ENCODE data around the gene NRG3.

NRG3 gene

GRCh38 chr10:82969405-82969804 lies 1094.4 kb downstream of the NRG3 start:
- TF ChIP-seq RARB (CRISPR knock-in tag; IDR thresholded peaks at IDR 0.05) (no peak), ESRRG (CRISPR knock-in tag; IDR thresholded peaks at IDR 0.05) (no peak), ZNF70 (CRISPR knock-in tag; IDR thresholded peaks at IDR 0.05) (0 out of 2 replicates have a peak, but pooled peaks have one; percentile 47)
- TF ChIP-seq, protein P1, sequence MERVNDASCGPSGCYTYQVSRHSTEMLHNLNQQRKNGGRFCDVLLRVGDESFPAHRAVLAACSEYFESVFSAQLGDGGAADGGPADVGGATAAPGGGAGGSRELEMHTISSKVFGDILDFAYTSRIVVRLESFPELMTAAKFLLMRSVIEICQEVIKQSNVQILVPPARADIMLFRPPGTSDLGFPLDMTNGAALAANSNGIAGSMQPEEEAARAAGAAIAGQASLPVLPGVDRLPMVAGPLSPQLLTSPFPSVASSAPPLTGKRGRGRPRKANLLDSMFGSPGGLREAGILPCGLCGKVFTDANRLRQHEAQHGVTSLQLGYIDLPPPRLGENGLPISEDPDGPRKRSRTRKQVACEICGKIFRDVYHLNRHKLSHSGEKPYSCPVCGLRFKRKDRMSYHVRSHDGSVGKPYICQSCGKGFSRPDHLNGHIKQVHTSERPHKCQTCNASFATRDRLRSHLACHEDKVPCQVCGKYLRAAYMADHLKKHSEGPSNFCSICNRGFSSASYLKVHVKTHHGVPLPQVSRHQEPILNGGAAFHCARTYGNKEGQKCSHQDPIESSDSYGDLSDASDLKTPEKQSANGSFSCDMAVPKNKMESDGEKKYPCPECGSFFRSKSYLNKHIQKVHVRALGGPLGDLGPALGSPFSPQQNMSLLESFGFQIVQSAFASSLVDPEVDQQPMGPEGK (CRISPR knock-in tag; IDR thresholded peaks at IDR 0.05; ENCODE audit: borderline replicate concordance), result no peak
- peak; percentile 53; the same call in 2 of the 3 replicates for ATAC-seq

GRCh38 chr10:82980321-82980720 lies 1105.3 kb downstream of the NRG3 start:
- no peak for TF ChIP-seq ZNF8 (CRISPR knock-in tag; IDR thresholded peaks at IDR 0.05)
- TF ChIP-seq, protein P1 (CRISPR knock-in tag; IDR thresholded peaks at IDR 0.05; ENCODE audit: borderline replicate concordance), result no peak
- no peak for TF ChIP-seq TCF4 (CRISPR knock-in tag; IDR thresholded peaks at IDR 0.05; ENCODE audit: borderline replicate concordance)
- TF ChIP-seq ARNTL (CRISPR knock-in tag; IDR thresholded peaks at IDR 0.05; ENCODE audit: borderline replicate concordance, low read depth), result no peak
- TF ChIP-seq ZNF565 (CRISPR knock-in tag; conservative IDR thresholded peaks at IDR 0.05; ENCODE audit: low read depth), result no peak
- TF ChIP-seq SNAI2 (CRISPR knock-in tag; IDR thresholded peaks at IDR 0.05), result no peak
- no peak for TF ChIP-seq TSHZ2 (CRISPR knock-in tag; IDR thresholded peaks at IDR 0.05)
- TF ChIP-seq OSR1 (CRISPR knock-in tag; IDR thresholded peaks at IDR 0.05), result no peak
- TF ChIP-seq ZFP30 (CRISPR knock-in tag; IDR thresholded peaks at IDR 0.05), result no peak
- TF ChIP-seq ZC3H10 (CRISPR knock-in tag; IDR thresholded peaks at IDR 0.05), result no peak
- no peak for TF ChIP-seq ZFP3 (CRISPR knock-in tag; IDR thresholded peaks at IDR 0.05)
- TF ChIP-seq RARB (CRISPR knock-in tag; IDR thresholded peaks at IDR 0.05), result no peak
- TF ChIP-seq ESRRG (CRISPR knock-in tag; IDR thresholded peaks at IDR 0.05), result no peak
- TF ChIP-seq BACH2 (CRISPR knock-in tag; IDR thresholded peaks at IDR 0.05; ENCODE audit: borderline replicate concordance), result no peak
- TF ChIP-seq TOX (CRISPR knock-in tag; IDR thresholded peaks at IDR 0.05; ENCODE audit: borderline replicate concordance), result no peak
- ATAC-seq, result peak; percentile 6; the same call in 1 of the 3 replicates

- ATAC-seq, result peak; percentile 54
- TF ChIP-seq ZC3H10 (CRISPR knock-in tag; IDR thresholded peaks at IDR 0.05) (no peak), RARB (CRISPR knock-in tag; IDR thresholded peaks at IDR 0.05) (no peak), ZNF70 (CRISPR knock-in tag; IDR thresholded peaks at IDR 0.05) (no peak), GLIS3 (CRISPR knock-in tag; IDR thresholded peaks at IDR 0.05) (no peak), ZFP3 (CRISPR knock-in tag; IDR thresholded peaks at IDR 0.05) (no peak), ARNTL (CRISPR knock-in tag; IDR thresholded peaks at IDR 0.05; ENCODE audit: borderline replicate concordance, low read depth) (no peak), CREB5 (CRISPR knock-in tag; IDR thresholded peaks at IDR 0.05; ENCODE audit: low read depth) (no peak), POU6F1 (CRISPR knock-in tag; IDR thresholded peaks at IDR 0.05; ENCODE audit: borderline replicate concordance, low read depth) (no peak), BACH2 (CRISPR knock-in tag; IDR thresholded peaks at IDR 0.05; ENCODE audit: borderline replicate concordance) (no peak), TCF4 (CRISPR knock-in tag; IDR thresholded peaks at IDR 0.05; ENCODE audit: borderline replicate concordance) (no peak)
- TF ChIP-seq, protein P1 (CRISPR knock-in tag; IDR thresholded peaks at IDR 0.05; ENCODE audit: borderline replicate concordance), result no peak
- TF ChIP-seq, protein P2, sequence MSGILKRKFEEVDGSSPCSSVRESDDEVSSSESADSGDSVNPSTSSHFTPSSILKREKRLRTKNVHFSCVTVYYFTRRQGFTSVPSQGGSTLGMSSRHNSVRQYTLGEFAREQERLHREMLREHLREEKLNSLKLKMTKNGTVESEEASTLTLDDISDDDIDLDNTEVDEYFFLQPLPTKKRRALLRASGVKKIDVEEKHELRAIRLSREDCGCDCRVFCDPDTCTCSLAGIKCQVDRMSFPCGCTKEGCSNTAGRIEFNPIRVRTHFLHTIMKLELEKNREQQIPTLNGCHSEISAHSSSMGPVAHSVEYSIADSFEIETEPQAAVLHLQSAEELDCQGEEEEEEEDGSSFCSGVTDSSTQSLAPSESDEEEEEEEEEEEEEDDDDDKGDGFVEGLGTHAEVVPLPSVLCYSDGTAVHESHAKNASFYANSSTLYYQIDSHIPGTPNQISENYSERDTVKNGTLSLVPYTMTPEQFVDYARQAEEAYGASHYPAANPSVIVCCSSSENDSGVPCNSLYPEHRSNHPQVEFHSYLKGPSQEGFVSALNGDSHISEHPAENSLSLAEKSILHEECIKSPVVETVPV (CRISPR knock-in tag; IDR thresholded peaks at IDR 0.05), result no peak
Observed at GRCh38 chr10:82981137-82981723, 1106.2 kb downstream of the NRG3 start.
